Fibroblast of skin of abdomen (primary cell): ENCODE measurements around the gene NR0B2.

ENCODE experiments used
- DNase-seq: peaks from one replicate; pipeline ENCODE4 v3.0.0-alpha.2; 2013

The NR0B2 gene

GRCh38 chr1:26936823-26937222, 23.0 kb upstream of the NR0B2 start:
- DNase-seq, result no peak

GRCh38 chr1:26932531-26932930, 18.8 kb upstream of the NR0B2 start:
- no peak for DNase-seq

GRCh38 chr1:26923711-26924110, 9.9 kb upstream of the NR0B2 start:
- DNase-seq, result no peak

GRCh38 chr1:26922901-26923300, 9.1 kb upstream of the NR0B2 start:
- no peak for DNase-seq

- no peak for DNase-seq
Observed at GRCh38 chr1:26922431-26922729, 8.6 kb upstream of the NR0B2 start.

GRCh38 chr1:26921540-26922430, 8.0 kb upstream of the NR0B2 start, which contains the start of gene NUDC:
Gene NUDC, plus strand, starts transcription at chr1:26921743. Its CDS starts 106 bp downstream, at chr1:26921849.
- peak; percentile 96 for DNase-seq

GRCh38 chr1:26921126-26921539, 7.4 kb upstream of the NR0B2 start:
- DNase-seq, result no peak

GRCh38 chr1:26915204-26915842, 1.5 kb upstream of the NR0B2 start:
- no peak for DNase-seq

GRCh38 chr1:26913389-26913753, 404 bp downstream of the NR0B2 start:
- DNase-seq, result no peak

- DNase-seq, result no peak
Observed at GRCh38 chr1:26912147-26912490, 1.7 kb downstream of the NR0B2 start.

GRCh38 chr1:26911399-26912146, 2.2 kb downstream of the NR0B2 start:
- DNase-seq, result no peak

GRCh38 chr1:26910343-26911160, 3.2 kb downstream of the NR0B2 start:
- DNase-seq, result no peak

- no peak for DNase-seq
Observed at GRCh38 chr1:26909951-26910342, 3.8 kb downstream of the NR0B2 start.

GRCh38 chr1:26907071-26907917, 6.5 kb downstream of the NR0B2 start:
- peak; percentile 18 for DNase-seq

GRCh38 chr1:26900815-26901511, 12.8 kb downstream of the NR0B2 start:
- no peak for DNase-seq

- peak; percentile 94 for DNase-seq
Observed at GRCh38 chr1:26900001-26900814, 13.6 kb downstream of the NR0B2 start, which contains the start of gene GPATCH3. Gene GPATCH3, minus strand, starts transcription at chr1:26900467. Its CDS starts 25 bp downstream, at chr1:26900442.

- DNase-seq, result no peak
Observed at GRCh38 chr1:26897351-26897750, 16.4 kb downstream of the NR0B2 start.

GRCh38 chr1:26894263-26894662, 19.5 kb downstream of the NR0B2 start:
- no peak for DNase-seq

GRCh38 chr1:26890467-26890796, 23.3 kb downstream of the NR0B2 start:
- peak; percentile 6 for DNase-seq
